ENCODE measurements around the gene ETV4.

The ETV4 gene

GRCh38 chr17:43576563-43577229, 30.6 kb upstream of the ETV4 start:
- H3K27me3 ChIP-seq (ENCODE audit: insufficient read depth, poor library complexity, severe bottlenecking): no peaks in the 10 kb centered on the region
- H3K27ac ChIP-seq (replicated peaks): no peak overlapping the region
- no peak overlapping the region for H3K4me3 ChIP-seq (replicated peaks; ENCODE audit: insufficient read depth, low read length)
- peak; percentile 38 to 40 for DNase-seq (ENCODE audit: low read depth in 1 of 2, low spot score in 1 of 2)
- TF ChIP-seq REST (IDR thresholded peaks at IDR 0.05; ENCODE audit: insufficient replicate concordance, low read depth) (no peak), SPI1 (IDR thresholded peaks at IDR 0.05; ENCODE audit: borderline replicate concordance, low read depth) (no peak), CTCF (IDR thresholded peaks at IDR 0.05; ENCODE audit: insufficient read depth, low read length) (peak; percentile 62)

- no peak for TF ChIP-seq CTCF (IDR thresholded peaks at IDR 0.05; ENCODE audit: insufficient read depth, low read length)
- no peak for TF ChIP-seq GABPA (IDR thresholded peaks at IDR 0.05; ENCODE audit: low read depth)
- TF ChIP-seq REST (IDR thresholded peaks at IDR 0.05; ENCODE audit: insufficient replicate concordance, low read depth): no peak
- TF ChIP-seq SPI1 (IDR thresholded peaks at IDR 0.05; ENCODE audit: borderline replicate concordance, low read depth): no peak
- Histone ChIP-seq H3K4me3 (replicated peaks; ENCODE audit: insufficient read depth, low read length) (no peak overlapping the region), H3K27ac (replicated peaks) (no peak overlapping the region), H3K27me3 (ENCODE audit: insufficient read depth, poor library complexity, severe bottlenecking) (no peaks in the 10 kb centered on the region)
- no peak for DNase-seq (ENCODE audit: low read depth in 1 of 2, low spot score in 1 of 2)
Observed at GRCh38 chr17:43574896-43575525, 28.9 kb upstream of the ETV4 start.

GRCh38 chr17:43574348-43574747, 28.2 kb upstream of the ETV4 start:
- Histone ChIP-seq H3K27ac (replicated peaks) (no peak overlapping the region), H3K4me3 (replicated peaks; ENCODE audit: insufficient read depth, low read length) (no peak overlapping the region), H3K27me3 (ENCODE audit: insufficient read depth, poor library complexity, severe bottlenecking) (no peaks in the 10 kb centered on the region)
- DNase-seq (ENCODE audit: low read depth in 1 of 2, low spot score in 1 of 2): no peak
- TF ChIP-seq POLR2AphosphoS5 (IDR thresholded peaks at IDR 0.05; ENCODE audit: low read depth) (no peak), GABPA (IDR thresholded peaks at IDR 0.05; ENCODE audit: low read depth) (no peak), REST (IDR thresholded peaks at IDR 0.05; ENCODE audit: insufficient replicate concordance, low read depth) (no peak), SPI1 (IDR thresholded peaks at IDR 0.05; ENCODE audit: borderline replicate concordance, low read depth) (no peak), CTCF (IDR thresholded peaks at IDR 0.05; ENCODE audit: insufficient read depth, low read length) (no peak)
